WTC11 (cell line): Measurements from ENCODE around the gene GAA. TPM values are rescaled to one million over a fixed set of nuclear protein-coding genes. Genes with fewer than 3 reads are reported as not detected.

Experiments used
- ATAC-seq: fragments of 200-7000 bp; cut with Tn5 transposase; 2 replicates; pipeline ENCODE4 v1.10.0; 2021; ENCODE audit warnings: mild to moderate bottlenecking, moderate library complexity
- CTCF ChIA-PET: fragments of 300-600 bp; sonication (Branson Sonifier 250); formaldehyde crosslinking; loops from one replicate; lab custom pipeline; 2021; ENCODE audit warnings: antibody characterized with exemption; lab: Charles Lee
- POLR2A ChIA-PET: fragments of 350-600 bp; sonication (Branson Sonifier 250); formaldehyde crosslinking; loops from one replicate; lab custom pipeline; 2021; ENCODE audit warnings: antibody characterized with exemption; lab: Charles Lee
- DNase-seq: peaks from one replicate; pipeline ENCODE4 v3.0.0; 2021; ENCODE audit warnings: low spot score
- H3K27ac Mint-ChIP-seq: 2 replicates; pipeline ENCODE4 v1.8.0; 2021; ENCODE audit warnings: mixed read lengths
- H3K27me3 Mint-ChIP-seq: 2 replicates; pipeline ENCODE4 v1.8.0; 2021; ENCODE audit warnings: low read depth, mild to moderate bottlenecking, moderate library complexity, mixed read lengths
- H3K36me3 Mint-ChIP-seq: 2 replicates; pipeline ENCODE4 v1.8.0; 2021; ENCODE audit warnings: mixed read lengths
- H3K4me1 Mint-ChIP-seq: 2 replicates; pipeline ENCODE4 v1.8.0; 2022; ENCODE audit warnings: mixed read lengths
- H3K4me3 Mint-ChIP-seq: 2 replicates; pipeline ENCODE4 v1.8.0; 2021; ENCODE audit warnings: mild to moderate bottlenecking, moderate library complexity, mixed read lengths
- H3K9me3 Mint-ChIP-seq: 2 replicates; pipeline ENCODE4 v1.8.0; 2021; ENCODE audit warnings: mixed read lengths
- ATF1 ChIP-seq: sonication (generic); formaldehyde crosslinking; IDR thresholded peaks from 2 replicates; pipeline ENCODE4 v1.8.1; 2023; ENCODE audit warnings: mild to moderate bottlenecking, moderate library complexity, missing genetic modification reagents
- E2F1 ChIP-seq: sonication (generic); formaldehyde crosslinking; IDR thresholded peaks from 2 replicates; pipeline ENCODE4 v1.8.0; 2022; ENCODE audit warnings: mild to moderate bottlenecking, missing genetic modification reagents
- FOXP1 ChIP-seq: sonication (generic); formaldehyde crosslinking; IDR thresholded peaks from 2 replicates; pipeline ENCODE4 v1.8.0; 2022; ENCODE audit warnings: missing genetic modification reagents, mild to moderate bottlenecking, moderate library complexity, borderline replicate concordance
- GTF2I ChIP-seq: fragments of 250-450 bp; sonication (Bioruptor Pico); conservative IDR thresholded peaks from 2 replicates; pipeline ENCODE4 v1.4.0; 2021; ENCODE audit warnings: mild to moderate bottlenecking
- JAZF1 ChIP-seq: fragments of 250-450 bp; sonication (Bioruptor Pico); IDR thresholded peaks from 2 replicates; pipeline ENCODE4 v1.9.0; 2021; ENCODE audit warnings: moderate library complexity, mild to moderate bottlenecking, inconsistent platforms
- KAT7 ChIP-seq: sonication (generic); formaldehyde crosslinking; IDR thresholded peaks from 2 replicates; pipeline ENCODE4 v1.8.1; 2023; ENCODE audit warnings: missing genetic modification reagents, mild to moderate bottlenecking, borderline replicate concordance
- MXD4 ChIP-seq: fragments of 250-450 bp; sonication (Bioruptor Pico); IDR thresholded peaks from 2 replicates; pipeline ENCODE4 v1.8.0; 2021; ENCODE audit warnings: mild to moderate bottlenecking, moderate library complexity, borderline replicate concordance
- NFATC4 ChIP-seq: fragments of 250-450 bp; sonication (Bioruptor Pico); IDR thresholded peaks from 2 replicates; pipeline ENCODE4 v1.9.0; 2021; ENCODE audit warnings: mild to moderate bottlenecking
- RORB ChIP-seq: fragments of 250-450 bp; sonication (Bioruptor Pico); IDR thresholded peaks from 2 replicates; pipeline ENCODE4 v1.9.0; 2021; ENCODE audit warnings: mild to moderate bottlenecking
- SMAD4 ChIP-seq: sonication (generic); formaldehyde crosslinking; IDR thresholded peaks from 2 replicates; pipeline ENCODE4 v1.8.0; 2022; ENCODE audit warnings: mild to moderate bottlenecking, missing genetic modification reagents
- TP53 ChIP-seq: sonication (generic); formaldehyde crosslinking; IDR thresholded peaks from 2 replicates; pipeline ENCODE4 v1.8.1; 2023; ENCODE audit warnings: mild to moderate bottlenecking, missing genetic modification reagents
- ZBTB43 ChIP-seq: sonication (generic); formaldehyde crosslinking; IDR thresholded peaks from 2 replicates; pipeline ENCODE4 v1.8.1; 2023; ENCODE audit warnings: mild to moderate bottlenecking, missing genetic modification reagents
- ZNF121 ChIP-seq: sonication (generic); formaldehyde crosslinking; IDR thresholded peaks from 2 replicates; pipeline ENCODE4 v1.8.0; 2023; ENCODE audit warnings: missing genetic modification reagents
- ZNF219 ChIP-seq: sonication (generic); formaldehyde crosslinking; IDR thresholded peaks from 2 replicates; pipeline ENCODE4 v1.8.0; 2023; ENCODE audit warnings: missing genetic modification reagents, mild to moderate bottlenecking, borderline replicate concordance
- ZNF317 ChIP-seq: sonication (generic); formaldehyde crosslinking; IDR thresholded peaks from 2 replicates; pipeline ENCODE4 v1.8.1; 2023; ENCODE audit warnings: low read depth, mild to moderate bottlenecking, moderate library complexity, missing genetic modification reagents, borderline replicate concordance
- total RNA-seq: library from RNA; stranded (reverse); gene quantifications from 3 replicates; pipeline ENCODE4 v1.2.3, GENCODE V29; 2021
- TF ChIP-seq, protein P1 (sequence below): fragments of 250-450 bp; sonication (Bioruptor Pico); IDR thresholded peaks from 2 replicates; pipeline ENCODE4 v1.8.0; 2021; ENCODE audit warnings: mild to moderate bottlenecking
- TF ChIP-seq, protein P2 (sequence below): sonication (generic); formaldehyde crosslinking; conservative IDR thresholded peaks from 2 replicates; pipeline ENCODE4 v1.8.1; 2023; ENCODE audit warnings: mild to moderate bottlenecking, low read depth, missing genetic modification reagents, moderate library complexity
- TF ChIP-seq, protein P3 (sequence below): fragments of 250-450 bp; sonication (Bioruptor Pico); IDR thresholded peaks from 2 replicates; pipeline ENCODE4 v1.9.0; 2021; ENCODE audit warnings: mild to moderate bottlenecking
- TF ChIP-seq, protein P4 (sequence below): sonication (generic); formaldehyde crosslinking; IDR thresholded peaks from 2 replicates; pipeline ENCODE4 v1.8.0; 2022; ENCODE audit warnings: missing genetic modification reagents

Gene GAA
- total RNA-seq, 1 experiment from 2014 or later = 91.6 TPM

GRCh38 chr17:80101011-80101945 is at the start of gene GAA (continued):
- TF ChIP-seq ZBTB43 (CRISPR knock-in tag) (0 out of 2 replicates have a peak, but pooled peaks have one; percentile 52), JAZF1 (no peak), TP53 (peak; percentile 83; the same call in 1 of the 2 replicates), ZNF317 (CRISPR knock-in tag) (0 out of 2 replicates have a peak, but pooled peaks have one; percentile 29), KAT7 (CRISPR knock-in tag) (0 out of 2 replicates have a peak, but pooled peaks have one; percentile 72)
- TF ChIP-seq, protein P1, sequence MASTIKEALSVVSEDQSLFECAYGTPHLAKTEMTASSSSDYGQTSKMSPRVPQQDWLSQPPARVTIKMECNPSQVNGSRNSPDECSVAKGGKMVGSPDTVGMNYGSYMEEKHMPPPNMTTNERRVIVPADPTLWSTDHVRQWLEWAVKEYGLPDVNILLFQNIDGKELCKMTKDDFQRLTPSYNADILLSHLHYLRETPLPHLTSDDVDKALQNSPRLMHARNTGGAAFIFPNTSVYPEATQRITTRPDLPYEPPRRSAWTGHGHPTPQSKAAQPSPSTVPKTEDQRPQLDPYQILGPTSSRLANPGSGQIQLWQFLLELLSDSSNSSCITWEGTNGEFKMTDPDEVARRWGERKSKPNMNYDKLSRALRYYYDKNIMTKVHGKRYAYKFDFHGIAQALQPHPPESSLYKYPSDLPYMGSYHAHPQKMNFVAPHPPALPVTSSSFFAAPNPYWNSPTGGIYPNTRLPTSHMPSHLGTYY (CRISPR knock-in tag) = 0 out of 2 replicates have a peak, but pooled peaks have one; percentile 34

- H3K4me1 Mint-ChIP-seq = peaks cover 16% of the 10 kb centered on the region
- H3K9me3 Mint-ChIP-seq = no peaks in the 10 kb centered on the region
- no peak for DNase-seq
- POLR2A ChIA-PET = no interaction called here
- peaks cover 7% of the 10 kb centered on the region for H3K36me3 Mint-ChIP-seq
- TF ChIP-seq SMAD4 (CRISPR knock-in tag) (no peak), ZNF219 (CRISPR knock-in tag) (no peak), ZNF121 (CRISPR knock-in tag) (no peak), GTF2I (CRISPR knock-in tag) (no peak), FOXP1 (CRISPR knock-in tag) (no peak), MXD4 (CRISPR knock-in tag) (no peak), RORB (CRISPR knock-in tag) (no peak), ATF1 (CRISPR knock-in tag) (no peak), TP53 (no peak), NFATC4 (CRISPR knock-in tag) (no peak), ZNF317 (CRISPR knock-in tag) (no peak), E2F1 (CRISPR knock-in tag) (no peak)
- TF ChIP-seq, protein P2, sequence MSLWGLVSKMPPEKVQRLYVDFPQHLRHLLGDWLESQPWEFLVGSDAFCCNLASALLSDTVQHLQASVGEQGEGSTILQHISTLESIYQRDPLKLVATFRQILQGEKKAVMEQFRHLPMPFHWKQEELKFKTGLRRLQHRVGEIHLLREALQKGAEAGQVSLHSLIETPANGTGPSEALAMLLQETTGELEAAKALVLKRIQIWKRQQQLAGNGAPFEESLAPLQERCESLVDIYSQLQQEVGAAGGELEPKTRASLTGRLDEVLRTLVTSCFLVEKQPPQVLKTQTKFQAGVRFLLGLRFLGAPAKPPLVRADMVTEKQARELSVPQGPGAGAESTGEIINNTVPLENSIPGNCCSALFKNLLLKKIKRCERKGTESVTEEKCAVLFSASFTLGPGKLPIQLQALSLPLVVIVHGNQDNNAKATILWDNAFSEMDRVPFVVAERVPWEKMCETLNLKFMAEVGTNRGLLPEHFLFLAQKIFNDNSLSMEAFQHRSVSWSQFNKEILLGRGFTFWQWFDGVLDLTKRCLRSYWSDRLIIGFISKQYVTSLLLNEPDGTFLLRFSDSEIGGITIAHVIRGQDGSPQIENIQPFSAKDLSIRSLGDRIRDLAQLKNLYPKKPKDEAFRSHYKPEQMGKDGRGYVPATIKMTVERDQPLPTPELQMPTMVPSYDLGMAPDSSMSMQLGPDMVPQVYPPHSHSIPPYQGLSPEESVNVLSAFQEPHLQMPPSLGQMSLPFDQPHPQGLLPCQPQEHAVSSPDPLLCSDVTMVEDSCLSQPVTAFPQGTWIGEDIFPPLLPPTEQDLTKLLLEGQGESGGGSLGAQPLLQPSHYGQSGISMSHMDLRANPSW (CRISPR knock-in tag) = no peak
- TF ChIP-seq, protein P3, sequence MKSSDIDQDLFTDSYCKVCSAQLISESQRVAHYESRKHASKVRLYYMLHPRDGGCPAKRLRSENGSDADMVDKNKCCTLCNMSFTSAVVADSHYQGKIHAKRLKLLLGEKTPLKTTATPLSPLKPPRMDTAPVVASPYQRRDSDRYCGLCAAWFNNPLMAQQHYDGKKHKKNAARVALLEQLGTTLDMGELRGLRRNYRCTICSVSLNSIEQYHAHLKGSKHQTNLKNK (CRISPR knock-in tag) = no peak
- TF ChIP-seq, protein P4, sequence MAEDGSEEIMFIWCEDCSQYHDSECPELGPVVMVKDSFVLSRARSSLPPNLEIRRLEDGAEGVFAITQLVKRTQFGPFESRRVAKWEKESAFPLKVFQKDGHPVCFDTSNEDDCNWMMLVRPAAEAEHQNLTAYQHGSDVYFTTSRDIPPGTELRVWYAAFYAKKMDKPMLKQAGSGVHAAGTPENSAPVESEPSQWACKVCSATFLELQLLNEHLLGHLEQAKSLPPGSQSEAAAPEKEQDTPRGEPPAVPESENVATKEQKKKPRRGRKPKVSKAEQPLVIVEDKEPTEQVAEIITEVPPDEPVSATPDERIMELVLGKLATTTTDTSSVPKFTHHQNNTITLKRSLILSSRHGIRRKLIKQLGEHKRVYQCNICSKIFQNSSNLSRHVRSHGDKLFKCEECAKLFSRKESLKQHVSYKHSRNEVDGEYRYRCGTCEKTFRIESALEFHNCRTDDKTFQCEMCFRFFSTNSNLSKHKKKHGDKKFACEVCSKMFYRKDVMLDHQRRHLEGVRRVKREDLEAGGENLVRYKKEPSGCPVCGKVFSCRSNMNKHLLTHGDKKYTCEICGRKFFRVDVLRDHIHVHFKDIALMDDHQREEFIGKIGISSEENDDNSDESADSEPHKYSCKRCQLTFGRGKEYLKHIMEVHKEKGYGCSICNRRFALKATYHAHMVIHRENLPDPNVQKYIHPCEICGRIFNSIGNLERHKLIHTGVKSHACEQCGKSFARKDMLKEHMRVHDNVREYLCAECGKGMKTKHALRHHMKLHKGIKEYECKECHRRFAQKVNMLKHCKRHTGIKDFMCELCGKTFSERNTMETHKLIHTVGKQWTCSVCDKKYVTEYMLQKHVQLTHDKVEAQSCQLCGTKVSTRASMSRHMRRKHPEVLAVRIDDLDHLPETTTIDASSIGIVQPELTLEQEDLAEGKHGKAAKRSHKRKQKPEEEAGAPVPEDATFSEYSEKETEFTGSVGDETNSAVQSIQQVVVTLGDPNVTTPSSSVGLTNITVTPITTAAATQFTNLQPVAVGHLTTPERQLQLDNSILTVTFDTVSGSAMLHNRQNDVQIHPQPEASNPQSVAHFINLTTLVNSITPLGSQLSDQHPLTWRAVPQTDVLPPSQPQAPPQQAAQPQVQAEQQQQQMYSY (CRISPR knock-in tag) = no peak
- CTCF ChIA-PET = no interaction called here
- H3K27ac Mint-ChIP-seq = no peak overlapping the region
- ATAC-seq = no peak
- no peaks in the 10 kb centered on the region for H3K27me3 Mint-ChIP-seq
- H3K4me3 Mint-ChIP-seq = no peak overlapping the region
Observed at GRCh38 chr17:80051681-80052080, 49.7 kb upstream of the GAA start.
